Sigmoid colon (tissue), 4 donors: ENCODE measurements around the gene CORT.

Experiments
- EP300 ChIP-seq, 4 donors: sonication (generic); formaldehyde crosslinking; IDR thresholded peaks; one replicate each; pipeline ENCODE4 v1.6.1; 2017; ENCODE audit warnings: antibody characterized with exemption in 4 of 4
- POLR2A ChIP-seq, 2 donors: fragments of 450-650 bp; IDR thresholded peaks; one replicate each; pipeline ENCODE4 v1.6.1; 2016; ENCODE audit warnings: antibody characterized with exemption in 2 of 2, mild to moderate bottlenecking in 2 of 2, moderate library complexity in 2 of 2

- no peak for TF ChIP-seq EP300 (IDR thresholded peaks at IDR 0.05)
- TF ChIP-seq POLR2A (IDR thresholded peaks at IDR 0.05) = no peak
These were observed 11.1 kb upstream of the CORT start for GRCh38 chr1:10438677-10439163.
